Measurements from ENCODE around the gene CCDC187.

The CCDC187 gene

GRCh38 chr9:136202454-136203407, 101.2 kb downstream of the CCDC187 start:
- DNase-seq: no peak

- no peak for DNase-seq
These were observed 102.1 kb downstream of the CCDC187 start for GRCh38 chr9:136201609-136202453.

- no peak for DNase-seq
These were observed 102.7 kb downstream of the CCDC187 start for GRCh38 chr9:136201174-136201573.

- DNase-seq: no peak
These were observed 103.5 kb downstream of the CCDC187 start for GRCh38 chr9:136200424-136200823.

Measured in NCI-H1048 (cell line).